Ovary (tissue), 1 donor: ENCODE results near the gene CHAF1A.

Experiments used
- EP300 ChIP-seq: sonication (generic); formaldehyde crosslinking; IDR thresholded peaks from one replicate; pipeline ENCODE4 v1.6.1; 2017; ENCODE audit warnings: antibody characterized with exemption
- POLR2A ChIP-seq: fragments of 450-650 bp; IDR thresholded peaks from one replicate; pipeline ENCODE4 v1.6.1; 2017; ENCODE audit warnings: antibody characterized with exemption, mild to moderate bottlenecking, moderate library complexity

DNA sequence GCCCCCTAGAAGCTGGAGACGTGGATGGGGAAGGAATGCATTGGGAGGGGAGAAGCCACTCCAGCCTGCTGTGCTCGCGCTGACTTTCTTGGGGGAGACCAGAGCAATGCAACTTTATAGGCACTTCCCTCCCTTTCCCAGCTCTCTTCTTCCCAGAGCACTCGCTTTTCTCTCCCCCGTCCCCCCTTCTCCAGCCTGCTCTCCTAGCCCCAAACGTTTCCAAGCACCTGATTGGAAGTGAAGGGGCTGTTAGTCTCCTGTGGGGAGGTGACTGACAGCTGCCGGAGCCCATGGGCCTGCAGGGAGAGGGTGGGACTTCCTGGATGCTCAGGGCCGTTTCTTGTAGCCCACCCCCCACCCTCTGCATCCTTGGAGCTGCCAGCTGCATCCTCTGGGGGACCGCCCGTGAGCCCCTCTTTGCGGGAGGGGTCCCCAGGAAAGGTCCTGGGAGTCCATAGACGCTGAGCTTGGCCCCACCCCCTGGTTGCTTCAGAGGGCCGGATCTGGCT is 72.1 kb downstream of the CHAF1A start:
- TF ChIP-seq POLR2A = no peak
- TF ChIP-seq EP300 = no peak
